Metanephros (tissue), 1 donor: ENCODE results near the gene TMEM231. TPM values are rescaled to one million over a fixed set of nuclear protein-coding genes. Genes with fewer than 3 reads are reported as not detected.

Source experiments
- total RNA-seq: library from RNA; depleted of rRNA; stranded (reverse); fragments of >200 nt; gene quantifications from one replicate; pipeline ENCODE4 v1.2.3, GENCODE V29; 2014

TMEM231 gene
- total RNA-seq: 18.6 TPM

GRCh38 chr16:75555707-75556430 lies at the start of gene TMEM231:
TSS of gene TMEM231 (minus strand) at chr16:75556252. CDS start at chr16:75556209, 43 bp downstream.

GRCh38 chr16:75566040-75566757 lies 10.1 kb upstream of the TMEM231 start, which contains the start of gene GABARAPL2:
TSS of gene GABARAPL2 (plus strand) at chr16:75566379. CDS start at chr16:75566487, 108 bp downstream.

GRCh38 chr16:75535901-75536300 lies 20.2 kb downstream of the TMEM231 start, which contains the start of gene CHST5:
TSS of gene CHST5 (minus strand) at chr16:75536108. CDS start at chr16:75530384, 5,724 bp downstream.

GRCh38 chr16:75495076-75495674 lies 60.9 kb downstream of the TMEM231 start, which contains the start of gene CHST6:
TSS of gene CHST6 (minus strand) at chr16:75495441. CDS start at chr16:75479828, 15,613 bp downstream.

Other genes with a start within 250 kb of the TMEM231 start
- 56.9 TPM for gene CFDP1, start 122.7 kb downstream of the TMEM231 start, total RNA-seq
- 32.8 TPM for gene TMEM170A, start 91.6 kb downstream of the TMEM231 start, total RNA-seq
- 1.1 TPM for gene CHST6, start 60.8 kb downstream of the TMEM231 start, total RNA-seq
- gene CHST5, start 20.1 kb downstream of the TMEM231 start, total RNA-seq: 0.58 TPM
- 107 TPM for gene GABARAPL2, start 10.1 kb upstream of the TMEM231 start, total RNA-seq
- gene ADAT1, start 67.0 kb upstream of the TMEM231 start, total RNA-seq: 55.4 TPM
- 85.7 TPM for gene KARS1, start 91.4 kb upstream of the TMEM231 start, total RNA-seq
- 67.8 TPM for gene TERF2IP, start 91.5 kb upstream of the TMEM231 start, total RNA-seq
- gene CPHXL2, start 120.8 kb upstream of the TMEM231 start, total RNA-seq: not detected
- not detected for gene DUXB, start 145.2 kb upstream of the TMEM231 start, total RNA-seq
- not detected for gene CPHXL, start 170.2 kb upstream of the TMEM231 start, total RNA-seq